GM18511 (cell line): ENCODE measurements around the gene SLC6A3.

ENCODE experiments used
- ATAC-seq: cut with Tn5 transposase; IDR thresholded peaks from one replicate; pipeline ENCODE4 v1.9.1; 2021; ENCODE audit warnings: mild to moderate bottlenecking, moderate library complexity; ENCODE audit not compliant: unreplicated experiment

The SLC6A3 gene

DNA sequence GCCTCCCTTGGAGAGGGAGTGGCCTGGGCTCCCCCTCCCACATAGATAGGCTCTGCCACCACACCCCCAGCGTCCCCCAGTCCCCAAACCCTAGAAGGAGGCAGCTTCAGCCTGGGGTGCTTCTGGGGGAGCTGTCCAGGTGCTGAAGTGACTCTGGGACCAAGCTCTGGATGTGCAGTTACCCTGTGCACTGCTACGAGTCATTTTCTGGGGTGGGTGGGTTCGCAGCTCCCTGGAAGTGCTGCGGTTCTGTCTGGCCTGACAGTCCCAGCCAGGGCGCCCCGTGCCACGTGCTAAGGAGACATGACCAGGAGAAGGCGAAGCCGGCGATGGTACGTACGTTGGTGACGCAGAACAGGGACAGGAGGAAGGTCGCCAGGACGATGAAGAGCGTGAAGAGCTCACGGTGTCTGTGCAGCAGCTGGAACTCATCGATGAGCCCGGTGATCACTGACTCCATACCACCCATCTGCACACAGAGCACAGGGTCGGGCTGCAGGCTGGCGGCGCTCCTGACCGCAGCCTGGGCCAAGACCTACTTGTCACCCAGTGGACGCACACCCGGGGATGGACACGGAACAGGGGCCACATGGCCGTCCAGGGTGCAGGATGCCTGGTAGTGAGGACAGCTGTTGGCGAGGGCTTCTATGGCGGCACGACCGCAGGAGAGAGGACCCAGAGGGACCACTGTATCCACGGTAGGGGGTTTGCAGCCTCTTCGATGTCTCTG is 35.7 kb downstream of the SLC6A3 start:
- no peak for ATAC-seq

DNA sequence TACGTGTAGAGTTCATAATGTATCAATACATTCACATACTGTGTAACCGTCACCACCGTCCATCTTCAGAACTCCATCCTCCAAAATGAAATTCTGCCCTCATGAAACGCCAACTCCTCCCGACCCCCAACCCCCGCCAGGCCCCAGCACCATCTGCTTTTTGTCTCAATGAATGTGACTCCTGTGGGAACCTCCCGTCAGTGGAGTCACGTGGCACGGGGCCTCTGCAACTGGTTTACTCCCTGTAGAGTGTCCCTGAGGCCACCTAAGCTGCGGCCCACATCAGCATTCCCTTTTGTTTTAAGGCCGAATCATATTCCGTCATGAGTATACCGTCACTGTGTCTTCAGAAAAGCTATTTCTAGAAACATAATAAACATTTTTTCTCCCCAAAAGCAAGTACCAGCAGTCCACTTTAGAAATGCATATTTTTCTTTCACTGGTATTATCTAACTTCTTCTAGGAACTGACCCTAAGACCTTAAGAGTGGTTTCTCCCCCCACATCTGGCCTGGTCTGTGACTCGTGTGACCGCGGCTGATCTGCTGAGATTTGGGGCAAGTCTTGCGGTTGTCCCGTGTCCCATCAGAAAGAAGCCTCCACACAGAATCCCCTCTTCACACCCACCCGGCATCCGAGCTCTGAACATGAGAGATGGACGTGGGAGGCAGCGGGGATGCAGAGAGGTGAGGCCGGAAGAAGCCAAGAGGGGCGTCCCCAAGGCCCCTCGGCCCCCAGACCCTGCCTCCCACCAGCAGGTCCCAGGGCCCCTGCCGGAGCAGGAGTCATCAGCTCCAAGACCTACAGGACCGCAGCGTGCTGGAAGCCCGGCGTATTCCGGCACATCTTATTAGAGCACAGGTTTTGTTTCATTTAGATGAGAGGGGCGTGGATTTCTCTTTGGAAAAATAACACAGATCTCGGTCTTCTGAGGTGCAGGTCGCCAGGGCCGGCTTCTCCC is 38.3 kb downstream of the SLC6A3 start:
- ATAC-seq = no peak

DNA sequence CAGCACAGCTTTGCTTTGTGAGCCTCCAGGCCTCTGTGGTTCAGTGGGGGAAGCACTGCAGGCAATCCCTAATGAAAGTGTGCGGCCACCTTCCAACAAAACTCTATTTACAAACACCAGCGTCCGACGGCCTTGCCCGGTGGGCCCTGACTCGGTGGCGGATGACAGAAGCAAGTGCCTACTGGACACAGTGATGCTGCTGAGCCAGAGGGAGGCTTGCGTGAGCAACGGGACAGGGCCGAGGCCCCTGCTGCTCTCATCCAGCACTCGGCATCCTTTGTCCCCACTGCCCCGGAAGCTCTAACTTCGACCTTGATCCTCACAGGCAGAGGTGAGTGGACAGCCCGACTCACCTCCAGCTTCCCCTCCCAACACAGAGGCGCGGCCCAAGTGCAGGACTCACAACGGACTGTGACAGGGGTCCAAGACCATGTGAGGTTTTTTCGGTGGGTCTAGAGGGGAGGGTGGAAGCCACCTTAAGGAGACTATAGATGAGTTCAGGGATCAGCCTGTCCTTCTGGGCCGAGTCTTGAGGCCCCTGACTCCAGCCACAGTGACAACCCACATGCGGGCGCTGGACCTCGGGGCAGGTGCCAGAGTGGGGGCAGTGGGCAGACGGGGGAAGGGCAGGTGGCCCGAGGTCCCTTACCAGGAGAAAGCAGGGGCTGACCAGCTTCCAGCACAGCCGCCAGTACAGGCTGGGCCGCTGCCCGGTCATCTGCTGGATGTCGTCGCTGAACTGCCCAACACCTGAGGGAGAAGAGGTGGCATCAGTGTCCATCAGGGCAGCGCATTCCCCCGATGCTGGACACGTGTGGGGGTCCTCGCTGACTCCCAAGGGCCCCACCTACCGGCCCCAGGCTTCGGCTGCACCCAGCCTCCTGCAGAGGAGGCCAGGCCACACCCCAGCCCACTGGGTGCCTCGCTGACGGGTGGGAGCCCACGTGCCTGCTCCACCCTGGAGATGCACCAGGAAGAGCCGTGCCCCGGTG is 39.4 kb downstream of the SLC6A3 start:
- ATAC-seq = no peak

DNA sequence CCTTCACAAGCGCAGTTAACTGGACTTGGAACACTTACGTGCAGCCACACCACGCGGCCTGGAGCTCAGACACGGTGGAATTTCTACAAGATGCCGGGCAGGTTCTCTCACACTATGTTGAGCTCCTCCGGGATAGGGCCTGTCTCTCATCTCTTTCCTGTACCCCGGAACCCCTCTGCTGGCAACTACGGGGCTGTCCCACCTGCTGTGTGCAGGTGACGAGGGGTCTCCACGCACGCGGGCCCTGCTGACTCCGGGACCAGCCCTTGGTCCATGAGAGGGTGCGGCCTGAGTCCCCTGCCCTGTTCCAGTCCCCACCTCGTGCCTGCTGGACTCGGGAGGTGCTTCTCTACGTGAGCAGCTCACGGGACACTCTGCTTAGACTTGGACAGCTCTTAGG is 40.1 kb downstream of the SLC6A3 start:
- ATAC-seq = no peak

DNA sequence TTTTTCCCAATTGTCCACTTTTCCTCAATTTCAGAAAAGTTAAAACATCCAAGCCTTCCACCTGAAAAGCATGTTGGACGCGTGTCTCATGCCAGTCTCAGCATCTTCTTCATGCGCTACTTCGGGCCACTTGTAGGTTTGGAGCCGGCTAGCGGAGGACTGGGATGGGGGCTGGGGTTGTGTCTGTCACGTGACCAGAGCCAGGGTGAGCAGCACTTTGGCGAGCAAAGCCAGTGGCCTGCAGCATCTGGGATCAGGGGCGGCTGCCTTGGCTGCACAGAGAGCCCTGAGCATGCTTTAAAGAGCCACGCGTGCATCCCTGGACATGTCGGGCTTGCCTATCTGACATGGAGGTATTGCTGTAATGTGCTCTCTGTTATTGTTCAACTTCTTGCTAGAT is 41.2 kb downstream of the SLC6A3 start:
- ATAC-seq = no peak

DNA sequence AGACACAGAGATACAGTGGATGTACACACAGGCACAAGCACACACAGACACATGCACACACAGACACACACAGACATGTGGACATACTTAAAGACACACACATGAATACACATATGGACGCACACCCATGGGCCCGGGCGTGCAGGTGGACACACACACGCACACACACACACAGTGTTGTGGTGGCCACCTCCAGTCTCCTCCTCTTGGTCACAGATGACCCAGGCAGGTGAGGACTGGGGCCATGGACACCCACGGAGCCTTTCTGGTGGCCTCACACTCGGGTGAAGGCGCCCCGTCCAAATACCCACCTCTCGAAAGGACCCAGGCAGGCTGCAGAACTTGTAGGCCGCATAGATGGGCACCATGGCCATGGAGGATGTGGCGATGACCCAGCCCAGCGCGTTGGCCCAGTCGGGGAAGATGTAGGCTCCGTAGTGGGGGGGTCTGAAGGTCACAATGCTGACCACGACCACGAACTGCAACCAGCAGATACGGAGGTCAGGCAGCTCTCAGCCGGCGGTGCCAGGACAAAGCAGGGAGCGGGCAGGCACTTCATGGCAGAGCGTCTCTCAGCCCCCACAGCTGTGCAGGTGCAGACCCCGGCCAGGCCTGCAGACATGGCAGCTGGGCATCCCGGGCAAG is 42.5 kb downstream of the SLC6A3 start:
- no peak for ATAC-seq

DNA sequence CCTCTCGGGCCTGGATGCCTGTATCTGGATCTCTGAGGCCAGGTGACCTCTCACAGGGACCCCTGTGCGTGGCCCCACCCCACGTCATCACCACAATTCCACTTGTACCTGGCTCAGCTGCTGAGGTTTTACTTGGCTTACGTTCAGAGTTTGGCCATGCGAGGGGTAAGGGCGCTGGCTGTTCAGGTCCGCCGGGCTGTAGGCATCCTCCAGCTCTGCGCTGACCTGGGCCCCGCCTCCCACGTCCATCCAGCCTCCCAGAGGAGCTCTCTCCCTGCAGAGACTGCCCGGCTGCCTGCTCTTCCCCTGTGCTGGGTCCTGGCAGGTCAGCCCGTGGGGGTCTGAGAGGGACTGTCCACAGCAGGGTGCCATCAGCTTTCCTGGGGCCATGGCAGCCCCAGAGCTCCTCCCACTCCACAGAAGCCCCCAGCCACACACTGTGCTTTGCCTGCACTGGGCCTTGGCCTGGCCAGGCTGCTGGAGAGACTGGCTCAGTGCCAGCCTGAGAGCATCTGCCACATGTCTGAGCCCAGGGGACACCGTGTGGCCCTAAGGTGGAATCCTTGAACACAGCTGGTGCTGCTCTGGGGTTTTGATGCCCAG is 43.6 kb downstream of the SLC6A3 start:
- no peak for ATAC-seq

DNA sequence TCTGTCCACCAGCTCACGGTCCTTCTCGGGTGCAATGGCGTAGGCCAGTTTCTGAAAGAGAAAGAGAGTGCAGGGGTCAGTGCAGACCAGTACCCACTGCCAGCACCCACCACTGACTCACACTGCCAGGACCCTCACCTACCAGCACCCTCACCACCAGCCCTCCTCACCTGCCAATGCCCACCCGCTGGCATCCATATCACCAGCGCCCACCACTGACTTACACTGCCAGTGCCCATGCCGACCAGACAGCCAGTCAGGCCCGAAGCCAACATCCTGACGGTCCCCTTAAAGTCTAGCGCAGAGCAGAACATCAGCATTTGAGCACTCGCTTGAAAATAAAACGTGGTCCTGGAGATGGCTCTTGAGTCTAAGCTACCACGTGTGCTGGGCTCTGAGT is 44.3 kb downstream of the SLC6A3 start:
- no peak for ATAC-seq

DNA sequence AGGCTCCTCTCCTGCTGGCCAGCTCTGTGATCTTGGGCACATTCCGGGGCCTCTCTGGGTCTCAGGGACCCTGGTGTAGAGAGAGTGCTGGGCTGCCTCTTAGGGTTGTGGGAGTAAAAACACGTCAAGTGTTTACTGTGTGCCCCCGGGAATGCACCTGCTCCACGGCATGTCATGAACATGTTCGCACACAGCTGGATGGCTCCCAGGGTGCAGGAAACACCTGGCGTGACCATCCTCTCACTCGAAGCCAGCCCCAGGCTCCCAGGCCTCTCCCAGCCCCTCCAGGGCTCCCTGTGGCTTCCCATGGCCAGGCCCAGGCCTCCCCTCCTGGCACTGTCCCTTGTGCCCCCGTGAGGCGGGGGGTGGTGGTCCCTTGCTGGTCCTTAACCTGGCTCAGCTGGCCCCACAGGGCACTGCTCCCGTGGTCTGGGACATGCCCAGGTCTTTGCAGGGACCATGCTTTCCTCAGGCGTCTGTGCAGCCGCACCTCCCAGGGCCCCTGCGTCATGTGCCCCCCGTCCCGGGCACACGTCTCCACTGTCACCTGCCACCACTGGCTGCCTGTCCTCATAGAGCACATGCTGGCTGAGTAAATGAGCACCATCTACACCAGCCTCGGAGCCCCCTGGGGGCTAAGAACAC is 44.9 kb downstream of the SLC6A3 start:
- ATAC-seq = no peak

DNA sequence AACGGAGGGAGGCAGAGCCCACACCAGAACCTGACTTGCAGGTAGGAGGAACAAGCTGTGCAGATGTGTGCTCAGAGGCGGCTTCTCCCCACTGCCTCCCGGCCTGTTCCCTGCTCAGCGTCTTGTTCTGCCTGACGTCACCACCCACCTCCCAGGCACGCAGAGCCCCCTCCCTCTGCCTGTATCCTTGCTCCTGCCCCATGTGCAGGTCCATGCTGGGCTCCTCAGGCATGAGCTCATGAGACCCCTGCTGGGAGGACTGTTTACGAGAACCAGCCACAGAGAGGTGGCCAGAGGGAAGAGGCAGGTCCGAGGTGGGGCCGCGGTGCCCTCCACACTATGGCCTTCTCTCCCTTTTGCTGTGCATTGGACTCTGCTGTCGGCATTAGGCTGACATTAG is 45.5 kb downstream of the SLC6A3 start:
- no peak for ATAC-seq

DNA sequence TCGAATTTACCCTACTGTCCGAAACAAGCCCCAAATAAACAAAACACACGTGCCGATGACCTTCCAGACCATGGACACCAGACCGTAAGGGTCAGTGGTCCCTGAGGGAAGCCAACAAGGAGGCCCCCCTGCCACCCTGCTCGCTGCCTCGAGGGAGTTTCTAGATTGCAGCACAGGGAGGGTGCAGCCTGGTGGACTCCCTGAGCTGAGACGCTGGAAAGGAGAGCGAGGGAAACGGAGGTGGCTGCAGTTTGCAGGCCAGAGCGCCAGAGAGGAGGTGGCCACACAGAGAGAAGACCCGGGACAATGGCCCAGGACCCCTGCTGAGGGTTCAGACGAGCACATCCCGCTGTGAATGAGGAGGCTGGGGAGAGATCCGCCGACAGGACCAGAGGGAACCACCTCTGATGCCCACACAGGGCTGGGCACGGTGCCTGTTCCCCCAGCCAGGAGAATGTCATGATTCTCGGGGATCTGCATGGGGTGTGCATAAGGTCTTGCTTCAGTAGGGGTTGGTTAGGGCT is 48.9 kb downstream of the SLC6A3 start:
- no peak for ATAC-seq

DNA sequence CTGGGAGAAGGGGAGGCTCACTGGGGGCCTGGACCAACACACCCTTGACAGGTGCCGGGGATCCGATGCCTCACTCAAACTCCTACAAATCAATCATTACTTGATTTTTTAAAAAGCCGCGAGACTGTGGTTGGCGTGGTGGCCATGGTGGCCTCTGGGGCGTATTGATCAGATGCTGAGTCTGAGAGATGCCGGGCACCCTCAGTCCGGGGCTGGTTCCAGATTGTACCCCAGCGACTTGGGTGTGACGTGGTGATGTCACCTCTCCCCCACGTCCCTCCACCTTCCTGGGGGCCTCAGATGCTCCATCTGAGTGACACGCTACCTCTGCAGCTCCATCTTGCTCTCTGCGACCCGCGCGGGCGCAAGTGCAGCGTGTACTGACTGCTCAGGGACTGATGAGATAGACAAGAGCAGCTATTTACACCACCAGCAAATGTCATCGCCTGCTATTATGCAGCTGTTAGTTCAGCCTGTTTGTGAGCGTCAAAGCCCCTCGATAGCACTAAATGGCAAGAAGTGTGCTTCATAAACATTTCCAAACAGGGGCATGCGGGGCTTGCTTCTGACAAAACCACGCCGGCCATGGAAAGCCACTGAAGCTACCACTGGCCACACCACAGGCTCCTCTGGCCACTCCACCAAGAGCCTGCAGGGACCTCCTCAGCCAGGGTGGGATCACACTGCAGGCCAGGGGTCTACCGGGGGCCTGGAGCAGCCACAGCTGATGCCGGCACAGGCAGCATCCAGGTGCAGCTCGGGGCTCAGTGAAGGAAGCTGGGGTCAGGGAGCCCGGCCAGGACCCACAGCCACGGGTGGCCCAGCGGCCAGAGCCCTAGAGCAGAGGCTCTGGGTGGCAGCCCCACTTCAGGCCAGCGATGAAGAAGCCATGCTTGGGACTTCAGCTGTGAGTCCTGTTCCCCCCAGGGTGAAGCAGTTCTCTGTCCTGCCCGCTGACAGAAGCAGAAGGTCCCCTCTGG is 50.1 kb downstream of the SLC6A3 start:
- no peak for ATAC-seq

DNA sequence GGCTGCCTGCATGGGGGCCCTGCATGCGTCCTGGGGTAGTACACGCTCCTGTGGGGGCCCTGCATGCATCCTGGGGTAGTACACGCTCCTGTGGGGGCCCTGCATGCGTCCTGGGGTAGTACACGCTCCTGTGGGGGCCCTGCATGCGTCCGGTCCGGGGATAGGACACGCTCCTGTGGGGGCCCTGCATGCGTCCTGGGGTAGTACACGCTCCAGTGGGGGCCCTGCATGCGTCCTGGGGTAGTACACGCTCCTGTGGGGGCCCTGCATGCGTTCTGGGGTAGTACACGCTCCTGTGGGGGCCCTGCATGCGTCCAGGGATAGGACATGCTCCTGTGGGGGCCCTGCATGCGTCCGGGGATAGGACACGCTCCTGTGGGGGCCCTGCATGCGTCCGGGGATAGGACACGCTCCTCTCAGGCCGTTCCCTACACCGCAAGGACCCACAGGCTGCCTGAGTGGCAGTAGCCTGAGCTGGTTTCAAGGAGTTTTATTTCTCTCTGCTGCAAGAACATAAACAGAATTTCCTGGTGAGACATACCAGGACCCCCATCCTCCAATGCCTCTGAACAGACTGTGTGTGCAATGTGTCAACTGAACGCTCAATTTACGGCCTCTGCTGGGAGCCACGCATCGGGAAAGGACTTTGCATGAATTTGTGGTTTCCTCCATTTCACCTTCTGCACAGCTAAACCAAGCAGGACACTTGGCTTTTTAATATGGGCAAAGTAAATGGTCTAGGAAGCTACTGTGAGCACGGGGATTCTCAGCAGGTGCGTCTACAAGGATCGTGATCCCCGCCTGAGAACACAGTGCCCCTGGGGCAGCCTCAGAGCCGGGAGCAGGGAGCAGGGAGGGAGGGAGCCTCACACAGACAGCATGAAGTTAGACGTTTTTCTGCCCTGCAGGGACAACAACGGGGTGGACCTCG is 51.4 kb downstream of the SLC6A3 start:
- ATAC-seq = no peak

DNA sequence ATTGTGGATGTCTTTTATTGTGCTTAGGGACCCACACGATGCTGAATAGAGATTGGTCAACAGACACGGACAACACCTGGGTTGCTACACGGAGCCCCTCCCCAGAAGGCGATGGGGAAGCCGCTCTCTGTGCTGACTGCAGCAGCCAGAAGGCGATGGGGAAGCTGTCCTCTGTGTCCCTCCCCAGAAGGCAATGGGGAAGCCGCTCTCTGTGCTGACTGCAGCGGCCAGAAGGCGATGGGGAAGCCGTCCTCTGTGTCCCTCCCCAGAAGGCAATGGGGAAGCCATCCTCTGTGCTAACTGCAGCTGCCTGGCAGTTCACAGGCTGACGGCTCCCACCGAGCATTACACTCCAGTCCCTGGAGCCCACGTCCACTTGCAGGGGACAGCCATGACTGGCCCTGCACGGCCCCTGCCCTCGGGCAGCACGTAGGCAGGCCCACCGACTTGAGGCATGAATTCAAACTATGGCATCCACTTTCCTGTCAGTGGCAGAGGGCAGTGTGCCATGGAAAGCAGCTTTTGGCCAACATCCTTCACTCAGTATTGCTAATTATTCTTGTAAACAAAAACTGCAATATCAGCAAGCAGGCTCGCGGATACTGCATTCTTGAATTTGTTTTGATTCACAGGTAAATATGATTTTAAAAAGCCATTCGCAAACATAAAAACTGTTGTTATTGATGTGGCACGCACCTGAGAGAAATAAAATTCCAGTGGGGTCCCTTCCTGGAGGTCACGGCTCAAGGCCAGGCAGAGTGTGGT is 52.3 kb downstream of the SLC6A3 start:
- no peak for ATAC-seq

DNA sequence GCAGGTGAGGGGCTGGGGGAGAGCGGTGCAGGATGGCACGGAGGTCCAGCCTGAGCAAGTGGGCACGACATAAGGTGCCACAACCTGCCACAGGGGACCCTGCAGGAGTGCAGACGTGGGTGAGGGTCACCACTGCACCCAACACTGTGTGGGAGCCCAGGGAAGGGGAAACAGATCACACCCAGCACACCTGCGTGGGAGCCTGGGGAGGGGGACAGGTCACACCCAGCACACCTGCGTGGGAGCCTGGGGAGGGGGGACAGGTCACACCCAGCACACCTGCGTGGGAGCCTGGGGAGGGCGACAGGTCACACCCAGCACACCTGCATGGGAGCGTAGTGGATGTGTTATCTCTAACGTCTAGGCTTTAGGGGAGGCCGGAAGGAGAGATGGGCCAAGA is 53.0 kb downstream of the SLC6A3 start:
- no peak for ATAC-seq

DNA sequence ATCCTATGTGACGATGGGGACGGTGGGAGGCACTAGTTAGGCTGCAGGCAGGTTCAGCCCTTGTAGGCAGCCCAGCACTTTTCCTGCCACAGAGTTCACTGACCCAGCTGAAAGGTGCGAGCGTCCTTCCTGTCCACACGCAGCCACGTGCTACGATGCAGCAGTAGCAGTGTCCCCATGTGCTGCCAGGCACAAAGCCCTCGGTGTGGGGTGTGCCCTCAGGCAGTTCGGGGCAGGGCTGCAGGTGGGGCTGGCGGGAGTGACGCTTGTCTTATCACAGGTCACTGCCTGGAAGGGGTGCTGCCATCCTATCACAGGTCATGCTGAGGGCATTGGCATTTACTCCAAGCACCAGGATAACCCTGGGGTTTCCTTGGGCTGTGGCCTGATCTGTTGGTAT is 53.5 kb downstream of the SLC6A3 start:
- ATAC-seq = no peak
